ENCODE results near the gene TUFT1. TPM values are rescaled to one million over a fixed set of nuclear protein-coding genes. Genes with fewer than 3 reads are reported as not detected.

The TUFT1 gene
- total and polyA plus RNA-seq, 10 of the 15 experiments (the other 5 are each of a cell fraction or from before 2014, with no cell fraction given): 0.08 to 4.3 (median 3.2) TPM

DNA sequence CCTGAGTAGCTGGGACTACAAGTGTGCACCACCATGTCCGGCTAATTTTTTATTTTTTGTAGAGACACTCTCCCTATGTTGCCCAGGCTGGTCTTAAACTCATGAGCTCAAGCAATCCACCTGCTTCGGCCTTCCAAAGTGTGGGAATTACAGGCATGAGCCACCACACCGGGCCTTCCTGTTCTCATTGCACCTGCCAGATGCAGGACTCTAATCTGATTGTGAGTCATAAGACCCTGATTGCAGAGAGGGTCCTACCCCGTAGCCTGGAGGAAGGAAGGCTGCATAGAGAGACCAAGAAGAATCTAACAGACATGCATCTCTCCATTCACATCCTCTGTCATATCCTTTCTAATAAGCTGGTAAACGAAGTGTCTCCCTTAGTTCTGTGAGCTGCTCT, 48.5 kb upstream of the TUFT1 start:
- Histone ChIP-seq H2AFZ (ENCODE audit: control insufficient read depth, low read depth, low read length) (peak overlapping the region; percentile 8; the same call in 1 of the 2 replicates), H3K27ac (ENCODE audit: control insufficient read depth, insufficient read depth) (no peak overlapping the region), H3K27me3 (replicated peaks in 1 of 2; ENCODE audit: control insufficient read depth in 2 of 2, insufficient read depth in 2 of 2, low read length in 1 of 2) (no peaks in the 10 kb centered on the region), H3K9ac (ENCODE audit: control insufficient read depth, insufficient read depth, low read length) (no peak overlapping the region), H3K4me3 (no peak overlapping the region), H3K4me2 (ENCODE audit: control insufficient read depth, insufficient read depth) (no peak overlapping the region), H4K20me1 (ENCODE audit: control insufficient read depth, insufficient read depth) (no peaks in the 10 kb centered on the region), H3K4me1 (ENCODE audit: control insufficient read depth, insufficient read depth, low read length) (peaks cover 12% of the 10 kb centered on the region), H3K36me3 (ENCODE audit: control insufficient read depth in 2 of 2, insufficient read depth in 2 of 2, low read length in 1 of 2) (no peaks in the 10 kb centered on the region), H3K9me3 (replicated peaks; ENCODE audit: control insufficient read depth, insufficient read depth, low read length) (no peaks in the 10 kb centered on the region), H3K79me2 (ENCODE audit: control insufficient read depth, insufficient read depth, low read length) (no peaks in the 10 kb centered on the region)
- FAIRE-seq (no peak), ATAC-seq (no peak), DNase-seq (ENCODE audit: low read depth, low spot score) (no peak)
- in situ Hi-C loops (cut with MboI): no loop called here
- no TSS peak for BruUV-seq (replicated peaks)
- TF ChIP-seq RAD51 (IDR thresholded peaks at IDR 0.05): no peak
- no peak for TF ChIP-seq MTA3 (IDR thresholded peaks at IDR 0.05; ENCODE audit: borderline replicate concordance, low read length)
- TF ChIP-seq MEF2A (IDR thresholded peaks at IDR 0.05; ENCODE audit: insufficient read depth, low read depth, low read length): no peak
- TF ChIP-seq ZNF207 (IDR thresholded peaks at IDR 0.05; ENCODE audit: borderline replicate concordance): no peak
- SMC1A ChIA-PET (ENCODE audit: uncharacterized antibody, unreplicated experiment): no interaction called here
- 64% methylated on average over 5 of the region's 5 CpGs for WGBS (ENCODE audit: insufficient coverage, insufficient replicate concordance, low lambda C conversion rate, missing lambda C conversion rate)
- CTCF ChIA-PET: no interaction called here
- intact Hi-C loops (cut with micrococcal nuclease; ENCODE audit: unreplicated experiment): no loop called here
- POLR2A ChIA-PET: no interaction called here
- RAD21 ChIA-PET (ENCODE audit: unreplicated experiment): no interaction called here

DNA sequence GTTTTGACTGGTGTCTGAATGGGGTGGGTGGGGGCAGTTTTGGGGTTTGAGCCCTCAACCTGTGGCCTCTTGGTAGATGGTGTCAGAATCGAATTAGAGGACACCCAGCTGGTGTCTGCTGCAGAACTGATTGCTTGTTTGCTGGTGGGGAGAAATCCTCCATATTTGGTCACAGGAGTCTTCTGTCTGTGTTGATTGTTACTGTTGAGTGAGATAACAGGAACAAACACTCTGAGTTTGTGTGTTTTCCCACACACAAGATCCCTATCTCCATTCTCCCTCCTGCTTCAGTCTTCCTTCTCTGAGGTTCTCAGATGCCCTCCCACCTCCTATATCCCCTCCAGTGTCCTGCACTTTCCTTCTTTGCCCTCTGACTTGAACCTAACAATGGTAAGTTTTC, 48.0 kb upstream of the TUFT1 start:
- intact Hi-C loops (cut with micrococcal nuclease; ENCODE audit: unreplicated experiment): no loop called here
- H3K27ac ChIP-seq (ENCODE audit: control insufficient read depth, insufficient read depth): no peak overlapping the region
- ATAC-seq: no peak
- no peaks in the 10 kb centered on the region for H3K27me3 ChIP-seq (replicated peaks in 1 of 2; ENCODE audit: control insufficient read depth in 2 of 2, insufficient read depth in 2 of 2, low read length in 1 of 2)
- H3K4me3 ChIP-seq: no peak overlapping the region
- in situ Hi-C loops (cut with MboI): no loop called here
- FAIRE-seq: no peak
- no peak overlapping the region for H3K9ac ChIP-seq (ENCODE audit: control insufficient read depth, insufficient read depth, low read length)
- no peaks in the 10 kb centered on the region for H3K36me3 ChIP-seq (ENCODE audit: control insufficient read depth in 2 of 2, insufficient read depth in 2 of 2, low read length in 1 of 2)
- H4K20me1 ChIP-seq (ENCODE audit: control insufficient read depth, insufficient read depth): no peaks in the 10 kb centered on the region
- H3K9me3 ChIP-seq (replicated peaks; ENCODE audit: control insufficient read depth, insufficient read depth, low read length): no peaks in the 10 kb centered on the region
- TF ChIP-seq KDM1A (IDR thresholded peaks at IDR 0.05; ENCODE audit: borderline replicate concordance) (no peak), WRNIP1 (IDR thresholded peaks at IDR 0.05; ENCODE audit: borderline replicate concordance, low read depth, low read length) (no peak), EGR1 (IDR thresholded peaks at IDR 0.05; ENCODE audit: borderline replicate concordance in 1 of 2, low read depth in 2 of 2, low read length in 2 of 2) (no peak)
- SMC1A ChIA-PET (ENCODE audit: uncharacterized antibody, unreplicated experiment): interaction anchor here (0.9 kb wide), 1 partner anchor 17 kb away, joined by 3 read pairs; no protein-coding TSS in a partner anchor
- CTCF ChIA-PET: no interaction called here
- H3K4me2 ChIP-seq (ENCODE audit: control insufficient read depth, insufficient read depth): no peak overlapping the region
- 0% methylated on average over 1 of the region's 1 CpG for WGBS (ENCODE audit: insufficient coverage, insufficient replicate concordance, low lambda C conversion rate, missing lambda C conversion rate)
- POLR2A ChIA-PET: no interaction called here
- H2AFZ ChIP-seq (ENCODE audit: control insufficient read depth, low read depth, low read length): no peak overlapping the region
- no peaks in the 10 kb centered on the region for H3K79me2 ChIP-seq (ENCODE audit: control insufficient read depth, insufficient read depth, low read length)
- no TSS peak for BruUV-seq (replicated peaks)
- RAD21 ChIA-PET (ENCODE audit: unreplicated experiment): no interaction called here
- H3K4me1 ChIP-seq (ENCODE audit: control insufficient read depth, insufficient read depth, low read length): peaks cover 12% of the 10 kb centered on the region
- DNase-seq (ENCODE audit: low read depth, low spot score): no peak

Measured in GM12878 (cell line).